Kidney epithelial cell (primary cell): Measurements from ENCODE around the gene GET3. TPM values are rescaled to one million over a fixed set of nuclear protein-coding genes. Genes with fewer than 3 reads are reported as not detected.

Experiments
- DNase-seq: peaks from one replicate; pipeline ENCODE4 v3.0.0-alpha.2; 2010; ENCODE audit warnings: low read depth
- H3K27me3 ChIP-seq: 2 replicates; pipeline ENCODE4 v1.6.0; 2011; ENCODE audit warnings: low read length; ENCODE audit not compliant: control insufficient read depth, insufficient read depth
- H3K36me3 ChIP-seq: 2 replicates; pipeline ENCODE4 v1.5.1; 2011; ENCODE audit warnings: low read length; ENCODE audit not compliant: control insufficient read depth, insufficient read depth
- H3K4me3 ChIP-seq: 2 replicates; pipeline ENCODE4 v1.5.1; 2011; ENCODE audit warnings: low read depth, mild to moderate bottlenecking, control low read depth, low read length
- CTCF ChIP-seq: IDR thresholded peaks from 2 replicates; pipeline ENCODE4 v1.5.1; 2011; ENCODE audit warnings: mild to moderate bottlenecking, moderate library complexity, low read length, control low read depth, inconsistent platforms; ENCODE audit not compliant: insufficient read depth, poor library complexity, severe bottlenecking
- total RNA-seq: library from RNA; depleted of rRNA; stranded (reverse); fragments of >200 nt; gene quantifications from 2 replicates; pipeline ENCODE4 v1.2.3, GENCODE V29; 2015

Gene GET3
- total RNA-seq, 1 donor from 2014 or later, result 146 TPM

- Histone ChIP-seq H3K4me3 (no peak overlapping the region), H3K27me3 (no peaks in the 10 kb centered on the region), H3K36me3 (peaks cover 5% of the 10 kb centered on the region)
- DNase-seq, result no peak
- no peak for TF ChIP-seq CTCF
Measured at GRCh38 chr19:12727745-12728433, 9.4 kb upstream of the GET3 start.

DNA sequence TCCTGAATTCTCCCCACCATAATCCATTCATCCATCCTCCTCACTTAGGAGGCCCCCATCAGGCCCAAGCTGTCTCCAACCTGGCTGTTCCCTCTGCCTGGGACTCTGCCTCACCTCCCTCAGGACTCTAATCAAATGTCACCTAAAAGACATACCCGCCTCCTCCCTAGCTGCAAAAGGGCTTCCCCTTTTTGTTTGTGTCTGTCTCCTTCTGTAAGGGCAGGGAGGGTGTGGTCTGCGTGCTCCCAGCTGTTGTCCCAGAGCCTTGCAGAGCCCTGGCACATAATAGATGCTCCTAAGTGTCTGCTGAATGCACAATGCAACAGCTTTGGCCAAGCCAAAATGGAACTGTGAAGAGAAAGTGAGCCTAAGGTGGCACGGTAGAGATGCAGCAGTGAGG, 7.2 kb upstream of the GET3 start:
- Histone ChIP-seq H3K36me3 (peaks cover 5% of the 10 kb centered on the region), H3K4me3 (no peak overlapping the region), H3K27me3 (no peaks in the 10 kb centered on the region)
- no peak for DNase-seq
- TF ChIP-seq CTCF, result no peak

GRCh38 chr19:12731337-12731736, 6.0 kb upstream of the GET3 start:
- Histone ChIP-seq H3K4me3 (no peak overlapping the region), H3K27me3 (no peaks in the 10 kb centered on the region), H3K36me3 (peaks cover 5% of the 10 kb centered on the region)
- no peak for TF ChIP-seq CTCF
- no peak for DNase-seq

DNA sequence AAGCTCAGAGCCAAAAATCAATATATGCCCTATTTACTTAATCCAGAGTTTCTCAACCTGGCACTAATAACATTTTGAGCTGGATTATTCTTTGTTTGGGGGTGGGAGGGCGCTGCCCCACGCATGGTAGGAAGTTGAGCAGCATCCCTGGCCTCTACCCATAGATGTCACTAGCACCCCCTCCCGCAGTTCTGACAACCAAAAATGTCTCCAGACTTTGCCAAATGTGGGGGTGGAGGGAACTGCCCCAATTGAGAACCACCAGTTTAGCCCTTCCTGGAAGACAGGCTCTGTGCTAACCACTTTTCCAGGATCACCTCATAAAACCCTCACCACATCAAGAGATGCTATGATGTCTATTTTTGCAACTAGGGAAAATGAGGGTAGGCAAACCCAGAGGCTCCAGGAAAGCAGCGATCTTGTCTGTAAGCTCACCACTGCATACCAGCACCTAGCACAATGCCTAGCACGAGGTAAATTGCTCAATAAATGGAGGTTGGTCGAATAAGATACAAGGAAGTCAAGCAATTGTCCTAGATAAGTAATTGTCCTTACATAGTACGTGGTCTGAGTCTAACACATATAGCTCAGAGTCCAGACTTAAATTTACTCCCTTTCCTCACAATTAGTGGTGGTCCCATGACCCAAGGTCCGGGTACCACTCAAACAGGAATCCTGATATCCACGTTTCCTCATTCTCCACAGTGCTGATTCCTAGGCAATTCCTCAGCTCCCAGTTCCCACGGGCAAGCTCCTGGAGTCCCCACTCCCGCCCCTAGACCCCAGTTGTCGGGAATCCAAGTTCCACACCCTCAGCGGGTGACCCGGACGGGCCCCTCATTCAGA, 3.7 kb upstream of the GET3 start:
- no peak for DNase-seq
- Histone ChIP-seq H3K36me3 (peaks cover 5% of the 10 kb centered on the region), H3K4me3 (peak overlapping the region; percentile 86), H3K27me3 (no peaks in the 10 kb centered on the region)
- TF ChIP-seq CTCF, result peak; percentile 44

- Histone ChIP-seq H3K36me3 (no peaks in the 10 kb centered on the region), H3K4me3 (peak overlapping the region; percentile 91), H3K27me3 (no peaks in the 10 kb centered on the region)
- no peak for TF ChIP-seq CTCF
- DNase-seq, result no peak
Measured at GRCh38 chr19:12737835-12738351, 596 bp downstream of the GET3 start.
